HG03469 (cell line): ENCODE data around the gene FTCD.
"Not testable (repeated sequence)": the region's sequence is repeated elsewhere in the genome, so short reads cannot be mapped to it uniquely, and the experiment has no call there.

Source experiments
- ATAC-seq: cut with Tn5 transposase; IDR thresholded peaks from one replicate; pipeline ENCODE4 v1.9.1; 2021; ENCODE audit warnings: mild to moderate bottlenecking, moderate library complexity, moderate number of reproducible peaks; ENCODE audit not compliant: unreplicated experiment

Gene FTCD

DNA sequence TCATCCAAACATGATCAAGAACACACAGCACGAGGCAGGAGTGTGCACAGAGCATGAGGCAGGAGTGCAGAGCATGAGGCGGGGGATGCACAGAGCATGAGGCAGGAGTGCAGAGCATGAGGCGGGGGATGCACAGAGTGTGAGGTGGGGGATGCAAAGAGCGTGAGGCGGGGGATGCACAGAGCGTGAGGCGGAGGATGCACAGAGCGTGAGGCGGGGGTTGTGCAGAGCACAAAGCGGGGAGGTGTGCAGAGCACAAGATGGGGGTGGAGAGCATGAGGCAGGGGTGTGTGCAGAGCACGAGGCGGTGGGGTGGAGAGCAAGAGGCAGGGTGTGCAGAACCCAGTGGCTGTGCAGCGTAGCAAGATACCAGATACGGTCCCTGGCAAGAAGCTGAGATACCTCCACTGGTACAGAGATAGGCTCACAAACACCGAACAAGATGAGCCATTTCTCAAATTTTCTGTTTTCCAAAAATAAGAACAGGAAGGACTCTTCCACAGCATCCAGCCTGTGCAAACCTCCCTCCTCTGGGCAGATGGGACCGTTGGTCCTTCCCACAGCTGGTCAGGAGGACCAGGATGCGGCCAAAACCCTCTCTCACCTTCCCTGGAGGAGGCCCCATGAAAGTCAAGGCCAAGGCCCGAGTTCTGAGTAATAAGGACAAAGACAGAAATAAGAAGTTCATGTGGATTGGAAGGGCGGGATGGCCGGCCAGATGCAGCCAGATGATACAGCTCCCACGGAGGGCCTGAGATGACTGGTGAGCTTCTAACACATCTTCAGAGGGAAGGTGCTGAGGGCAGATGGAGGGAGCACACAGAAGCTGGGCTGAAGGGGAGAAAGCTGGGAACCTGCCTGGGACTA is 16.9 kb upstream of the FTCD start:
- ATAC-seq = no peak

DNA sequence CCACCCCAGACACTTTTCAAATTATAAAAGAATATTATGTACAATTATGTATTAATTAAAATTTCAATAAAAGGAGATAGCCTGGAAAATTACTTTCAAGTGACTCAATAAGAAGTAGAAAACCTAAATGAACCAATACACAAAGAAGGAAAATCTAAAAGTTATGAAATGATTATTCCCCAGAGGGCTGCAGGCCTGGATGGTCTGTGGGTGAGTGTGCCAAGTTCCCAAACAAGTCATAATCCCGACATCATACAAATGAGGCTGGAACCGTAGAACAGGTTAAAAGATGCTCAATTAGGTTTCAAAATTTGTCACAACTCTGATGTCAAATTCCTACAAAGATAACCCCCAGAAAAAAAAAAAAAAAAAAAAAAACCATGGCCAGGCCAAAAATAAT is 16.2 kb upstream of the FTCD start:
- ATAC-seq = no peak

DNA sequence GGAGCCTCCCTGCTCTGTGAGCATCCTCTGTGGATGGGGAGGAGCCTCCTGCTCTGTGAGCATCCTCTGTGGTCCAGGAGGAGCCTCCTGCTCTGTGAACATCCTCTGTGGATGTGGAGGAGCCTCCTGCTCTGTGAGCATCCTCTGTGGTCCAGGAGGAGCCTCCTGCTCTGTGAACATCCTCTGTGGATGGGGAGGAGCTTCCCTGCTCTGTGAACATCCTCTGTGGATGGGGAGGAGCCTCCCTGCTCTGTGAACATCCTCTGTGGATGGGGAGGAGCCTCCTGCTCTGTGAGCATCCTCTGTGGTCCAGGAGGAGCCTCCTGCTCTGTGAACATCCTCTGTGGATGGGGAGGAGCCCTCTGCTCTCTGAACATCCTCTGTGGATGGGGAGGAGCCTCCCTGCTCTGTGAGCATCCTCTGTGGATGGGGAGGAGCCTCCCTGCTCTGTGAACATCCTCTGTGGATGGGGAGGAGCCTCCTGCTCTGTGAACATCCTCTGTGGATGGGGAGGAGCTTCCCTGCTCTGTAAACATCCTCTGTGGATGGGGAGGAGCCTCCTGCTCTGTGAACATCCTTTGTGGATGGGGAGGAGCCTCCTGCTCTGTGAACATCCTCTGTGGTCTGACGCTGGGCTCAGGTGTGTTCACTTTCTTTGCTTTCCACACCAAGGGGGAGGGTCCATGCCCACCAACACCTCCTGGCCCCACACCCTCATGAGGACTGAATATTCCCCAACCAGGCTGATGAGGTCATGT is 15.2 kb upstream of the FTCD start:
- not testable (repeated sequence) for ATAC-seq

DNA sequence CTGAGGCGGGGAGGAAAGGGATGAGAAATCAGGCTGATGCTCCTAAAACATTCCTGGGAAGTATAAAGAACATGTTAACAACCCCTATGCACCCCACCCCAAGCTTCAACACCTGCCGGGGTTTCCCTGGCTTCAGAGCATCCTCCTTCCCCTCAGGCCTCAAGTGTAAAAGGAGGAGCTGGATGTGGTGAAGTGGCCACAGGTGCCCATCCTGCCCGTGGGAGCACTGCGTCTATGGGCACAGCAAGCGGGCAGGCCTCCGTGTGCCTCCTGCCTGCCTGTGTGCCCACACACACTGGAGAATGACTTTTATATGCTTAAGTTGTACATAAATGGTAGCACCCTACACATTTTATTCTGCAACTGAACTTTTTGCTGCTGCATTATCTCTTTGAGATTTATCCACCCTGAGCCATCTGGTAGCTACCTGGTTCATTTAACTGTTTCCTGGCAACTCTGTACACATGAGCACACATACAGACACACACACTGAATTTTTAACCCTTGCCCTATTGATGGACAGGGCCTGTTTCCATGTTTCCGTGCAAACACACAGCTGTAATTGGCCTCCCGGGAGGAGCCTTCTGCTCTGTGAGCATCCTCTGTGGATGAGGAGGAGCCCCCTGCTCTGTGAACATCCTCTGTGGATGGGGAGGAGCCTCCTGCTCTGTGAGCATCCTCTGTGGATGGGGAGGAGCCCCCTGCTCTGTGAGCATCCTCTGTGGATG is 13.4 kb upstream of the FTCD start:
- no peak for ATAC-seq

DNA sequence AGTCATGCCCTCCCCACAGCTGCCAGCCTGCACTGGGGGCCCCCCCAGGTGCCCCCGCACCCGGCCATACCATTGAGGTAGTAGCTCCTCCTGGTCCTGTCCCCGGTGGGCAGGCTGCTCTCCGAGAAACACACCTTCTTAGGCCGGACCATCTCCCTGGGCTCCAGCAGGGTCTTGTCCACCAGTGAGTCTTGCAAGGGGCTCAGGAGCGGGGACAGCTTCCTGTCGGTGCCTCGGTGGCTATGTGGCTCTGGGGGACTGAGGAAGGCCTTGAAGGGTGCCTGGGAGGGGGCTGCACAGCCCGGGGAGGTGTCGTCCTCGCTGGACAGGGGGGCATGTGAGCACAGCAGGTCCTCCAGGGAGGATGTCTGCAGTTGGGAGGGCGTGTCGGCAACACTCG is 12.9 kb upstream of the FTCD start:
- ATAC-seq = no peak

DNA sequence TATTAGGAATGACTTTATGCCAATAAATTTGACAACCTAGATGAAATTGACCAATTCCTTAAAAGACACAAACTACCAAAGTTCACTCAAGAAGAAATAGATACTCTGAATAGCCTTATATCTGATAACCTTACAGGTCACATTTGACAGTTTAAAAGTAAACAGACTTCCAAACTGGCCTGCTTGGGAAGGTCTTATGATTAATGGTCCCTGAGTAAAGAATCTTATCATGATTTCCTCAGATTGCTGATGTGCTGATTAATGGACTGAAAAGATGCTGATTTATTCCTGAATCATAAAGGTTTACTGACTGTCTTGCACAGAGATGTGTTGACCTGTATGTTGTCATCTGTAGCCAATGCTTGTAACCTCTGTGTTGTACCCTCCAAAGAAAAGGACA is 9.7 kb upstream of the FTCD start:
- no peak for ATAC-seq

DNA sequence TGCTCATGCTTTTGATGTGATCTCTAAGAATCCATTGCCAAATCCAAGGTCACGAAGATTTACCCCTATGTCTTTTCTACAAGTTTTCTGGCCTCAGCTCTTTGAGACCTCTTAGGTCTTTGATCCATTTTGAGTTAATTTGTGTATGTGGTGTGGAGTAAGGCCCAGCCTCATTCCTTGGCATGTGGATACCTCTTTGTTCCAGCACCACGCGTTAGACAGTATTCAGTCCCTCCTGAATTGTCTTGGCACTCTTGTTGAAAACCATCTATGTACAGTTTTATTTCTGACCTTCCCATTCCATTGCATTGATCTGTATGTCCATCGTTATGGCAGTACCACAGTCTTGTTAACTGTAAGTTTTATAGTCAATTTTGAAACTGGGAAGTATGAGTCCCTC is 8.0 kb upstream of the FTCD start:
- no peak for ATAC-seq

DNA sequence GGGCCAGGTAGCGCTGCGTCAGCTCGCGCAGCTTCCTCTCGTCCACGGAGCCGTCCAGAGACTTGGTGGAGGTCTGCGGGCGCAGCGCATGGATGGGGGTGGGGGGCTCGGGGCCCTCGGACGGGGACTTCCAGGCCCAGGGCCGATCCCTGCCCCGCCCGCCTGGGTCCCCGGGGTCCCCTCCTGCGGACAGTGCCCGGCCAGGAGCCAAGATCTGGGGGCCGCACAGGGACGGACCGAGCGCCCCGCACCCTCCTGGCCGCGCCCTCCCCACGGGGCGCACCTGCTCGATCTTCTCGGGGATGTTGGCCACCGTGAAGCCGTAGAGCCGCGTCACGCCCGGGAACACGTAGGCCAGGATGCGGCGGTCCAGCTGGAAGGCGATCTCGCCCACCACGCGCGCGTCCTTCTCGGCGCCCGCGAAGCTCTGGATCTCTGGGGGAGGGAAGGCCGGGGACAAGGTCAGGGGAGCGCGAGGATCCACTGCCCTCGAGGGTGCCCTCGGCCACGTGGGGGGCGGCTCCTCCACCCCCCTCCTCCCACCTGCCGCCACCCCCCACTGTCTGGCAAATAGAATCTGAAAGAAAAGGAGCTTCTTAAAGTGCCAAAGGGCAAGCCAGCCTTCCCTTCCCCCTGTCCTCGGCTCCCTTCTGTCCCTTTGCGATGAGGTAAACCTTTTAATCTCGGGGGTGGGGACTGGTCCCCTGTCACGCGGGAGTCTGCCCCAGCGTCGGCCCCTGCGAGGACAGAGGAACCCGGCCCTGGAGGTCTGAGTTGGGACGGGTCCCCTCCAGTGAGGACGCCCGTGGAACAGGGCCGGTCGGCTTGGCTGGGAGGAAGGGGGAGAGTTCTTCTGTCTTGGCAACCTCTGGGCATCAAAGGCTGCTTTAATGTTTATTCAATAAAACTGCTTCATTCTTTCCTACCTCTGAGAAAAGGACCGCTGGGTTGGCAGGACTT is 6.5 kb upstream of the FTCD start:
- ATAC-seq = no peak

DNA sequence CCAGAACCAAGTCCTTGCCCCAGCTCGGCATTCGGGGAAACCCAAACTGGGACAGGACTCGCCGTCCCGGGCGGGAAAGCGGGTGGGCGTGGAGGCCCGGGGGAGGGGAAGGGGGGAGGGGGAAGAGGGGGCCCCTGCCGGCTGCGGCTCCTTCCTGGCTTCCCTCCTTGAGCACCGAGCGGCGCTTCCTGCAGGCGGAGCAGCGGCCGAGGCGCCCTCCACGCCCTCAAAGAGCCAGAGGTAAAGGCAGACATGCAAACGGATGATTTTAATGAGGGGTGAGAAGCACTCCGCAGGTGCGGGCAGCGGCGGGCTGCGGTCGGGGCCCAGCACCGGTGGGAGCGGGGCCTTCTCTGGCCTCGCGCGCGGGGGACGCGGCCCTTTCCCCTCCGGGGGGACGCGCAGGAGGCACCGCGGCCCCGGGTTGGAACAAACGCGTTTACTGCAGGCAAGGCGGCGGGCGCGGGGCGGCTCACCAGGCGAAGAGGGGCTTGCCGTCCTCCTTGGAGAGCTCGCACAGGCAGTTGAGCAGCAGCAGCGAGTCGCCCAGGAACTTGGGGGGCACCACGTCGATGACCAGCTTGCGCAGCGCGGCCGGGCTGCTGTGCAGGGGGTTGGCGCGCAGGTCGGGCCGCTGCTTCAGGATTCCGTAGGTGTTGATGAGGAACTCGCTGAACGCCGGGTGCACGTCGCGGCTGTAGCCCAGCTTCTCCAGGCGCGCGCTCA is 5.7 kb upstream of the FTCD start:
- ATAC-seq = no peak

DNA sequence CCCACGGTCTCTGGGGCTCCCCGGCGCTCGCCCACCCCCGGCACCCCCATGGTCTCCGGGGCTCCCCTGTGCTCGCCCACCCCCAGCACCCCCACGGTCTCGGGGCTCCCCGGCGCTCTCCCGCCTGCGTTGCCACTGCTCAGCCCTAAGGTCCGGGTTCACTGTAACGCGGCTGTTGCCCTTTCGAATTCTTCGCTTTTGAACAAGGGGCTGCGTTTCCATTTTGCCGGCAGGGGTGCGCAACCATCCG is 5.2 kb upstream of the FTCD start:
- no peak for ATAC-seq

DNA sequence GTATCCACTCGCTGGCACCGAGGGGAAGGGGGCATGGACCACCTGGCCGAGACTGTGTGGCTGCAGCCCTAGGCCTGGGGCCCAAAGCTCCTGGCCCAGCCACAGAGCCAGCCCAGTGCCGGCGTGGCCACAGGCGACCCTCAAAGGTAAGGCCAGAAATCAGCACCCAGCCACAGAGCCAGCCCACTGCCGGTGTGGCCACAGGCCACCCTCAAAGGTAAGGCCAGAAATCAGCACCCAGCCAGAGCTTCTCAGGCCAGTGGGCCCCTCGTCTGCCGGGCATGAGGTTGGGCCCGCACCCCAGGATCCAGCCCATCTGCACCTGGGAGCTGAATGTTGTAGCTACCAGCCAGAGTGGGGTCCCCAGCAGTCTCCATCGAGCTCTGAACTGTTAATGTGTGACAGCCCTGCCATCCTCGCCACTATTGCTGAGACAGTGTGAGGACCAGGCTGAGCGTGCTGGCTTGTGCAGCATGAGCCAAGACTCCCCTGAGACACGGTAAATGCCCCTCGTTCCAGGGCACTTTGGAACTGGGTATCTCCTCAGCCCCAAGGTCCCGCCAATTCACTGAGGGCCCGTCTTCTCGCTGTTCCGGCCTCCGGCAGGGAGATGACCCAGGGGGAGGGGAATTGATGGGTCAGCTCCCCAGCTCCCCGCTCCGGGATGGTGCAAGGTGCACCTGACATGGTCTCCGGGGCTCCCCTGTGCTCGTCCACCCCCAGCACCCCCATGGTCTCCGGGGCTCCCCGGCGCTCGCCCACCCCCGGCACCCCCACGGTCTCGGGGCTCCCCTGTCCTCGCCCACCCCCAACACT is 4.7 kb upstream of the FTCD start:
- no peak for ATAC-seq

DNA sequence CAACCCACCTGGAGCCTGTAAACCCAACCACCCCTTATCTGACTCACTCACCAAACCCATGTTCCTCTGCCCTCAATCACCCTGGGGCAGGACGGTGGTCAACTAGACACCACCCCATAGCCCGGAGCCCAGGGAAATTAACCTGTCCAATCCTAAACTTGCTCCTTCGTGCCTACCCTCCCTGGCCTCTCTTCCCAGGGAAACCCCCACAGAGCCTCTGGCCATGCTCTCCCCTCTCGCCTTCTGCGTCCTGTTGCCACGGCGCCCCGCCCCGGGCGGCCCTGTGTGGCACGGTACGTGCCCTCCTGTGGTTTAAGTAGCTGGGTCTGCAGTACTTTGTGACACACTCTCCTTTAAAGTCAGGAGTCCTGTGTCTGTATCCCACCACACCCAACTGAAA is 4.0 kb upstream of the FTCD start:
- ATAC-seq = no peak

DNA sequence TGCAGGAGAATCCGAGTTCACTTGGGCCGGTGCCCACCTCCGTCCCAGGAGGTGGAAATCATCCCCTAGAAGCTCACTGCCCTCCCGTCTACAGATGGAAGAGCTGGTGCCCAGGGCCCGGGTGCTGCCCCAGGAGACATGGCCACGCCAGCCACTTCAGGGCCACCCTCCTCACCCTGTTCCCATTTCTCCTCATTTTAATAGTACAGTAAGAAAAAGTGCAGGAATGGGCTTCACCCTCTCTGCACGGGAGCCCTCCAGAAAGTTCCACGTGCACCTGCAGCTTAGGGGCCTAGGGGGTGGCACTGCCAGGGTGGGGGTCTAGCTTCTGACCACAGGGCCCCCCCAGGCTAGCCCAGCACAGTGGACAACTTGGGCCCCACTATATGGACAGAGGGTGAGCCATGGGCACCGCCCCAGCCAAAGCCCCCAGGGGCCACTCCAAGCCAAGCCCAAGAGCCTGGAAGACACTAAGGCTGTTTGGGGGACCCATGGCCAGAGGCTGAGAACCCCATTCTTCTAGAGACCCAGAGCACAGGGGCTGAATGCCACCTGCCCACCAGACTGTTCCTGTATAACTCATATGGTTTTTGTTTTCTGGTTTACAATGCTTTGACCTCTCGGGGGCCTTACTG is 3.4 kb upstream of the FTCD start:
- ATAC-seq = no peak

DNA sequence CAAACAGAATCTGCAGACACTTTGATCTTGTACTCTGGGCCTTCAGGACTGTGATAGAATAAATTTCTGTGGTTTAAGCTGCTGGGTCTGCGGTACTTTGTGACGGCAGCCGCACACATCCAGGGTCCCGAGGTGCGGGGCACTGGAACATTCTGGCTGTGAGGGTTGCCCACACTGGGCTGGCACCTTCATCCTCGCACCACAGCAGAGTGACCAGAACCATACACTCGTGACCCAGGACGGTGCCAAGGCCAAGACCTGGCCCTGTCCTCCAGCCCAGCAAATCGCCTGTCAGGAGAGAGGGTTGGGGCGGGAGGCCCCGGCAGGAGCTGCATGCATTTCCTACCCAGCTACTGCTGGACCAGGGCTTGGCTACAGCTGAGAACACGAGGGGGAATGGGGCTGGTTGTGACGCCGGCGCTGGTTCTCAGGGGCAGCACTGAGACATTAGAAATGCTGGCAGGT is 2.6 kb upstream of the FTCD start:
- no peak for ATAC-seq

DNA sequence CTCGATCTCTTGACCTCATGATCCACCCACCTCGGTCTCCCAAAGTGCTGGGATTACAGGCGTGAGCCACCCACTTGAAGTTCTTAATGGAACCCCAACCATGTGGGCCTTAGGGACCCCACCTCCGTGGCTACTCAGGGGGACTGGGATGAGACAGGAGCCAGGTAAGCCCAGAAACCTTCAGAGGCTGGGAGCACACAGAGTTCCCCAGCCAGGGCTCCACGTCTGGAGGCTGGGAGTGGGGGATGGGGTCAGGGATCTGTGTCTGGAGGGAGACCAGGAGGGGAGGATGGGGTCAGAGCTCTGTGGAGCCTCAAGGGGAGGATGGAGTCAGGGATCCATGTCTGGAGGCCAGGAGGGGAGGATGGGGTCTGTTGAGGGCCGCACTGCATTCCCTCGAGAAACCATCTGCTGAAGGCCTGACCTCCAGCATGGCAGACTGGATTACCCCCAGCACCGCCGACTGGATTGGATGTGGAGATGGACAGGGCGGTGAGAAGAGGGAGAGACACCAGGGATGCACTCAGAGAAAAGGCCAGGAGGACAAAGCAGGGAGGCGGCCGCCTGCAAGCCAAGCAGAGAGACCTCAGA is 2.1 kb upstream of the FTCD start:
- no peak for ATAC-seq

DNA sequence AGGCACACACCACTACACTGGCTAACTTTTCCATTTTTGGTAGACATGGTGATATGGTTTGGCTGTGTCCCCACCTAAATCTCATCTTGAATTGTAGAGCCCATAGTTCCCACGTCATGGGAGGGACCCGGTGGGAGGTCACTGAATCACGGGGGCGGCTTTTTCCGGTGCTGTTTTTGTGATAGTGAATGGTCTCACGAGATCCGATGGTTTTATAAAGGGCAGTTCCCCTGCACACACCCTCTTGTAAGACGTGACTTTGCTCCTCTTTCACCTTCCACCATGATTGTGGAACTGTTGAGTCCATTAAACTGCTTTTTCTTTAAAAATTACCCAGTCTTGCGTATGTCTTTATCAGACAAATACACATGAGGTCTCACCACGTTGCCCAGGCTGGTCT is 1.3 kb upstream of the FTCD start:
- no peak for ATAC-seq

DNA sequence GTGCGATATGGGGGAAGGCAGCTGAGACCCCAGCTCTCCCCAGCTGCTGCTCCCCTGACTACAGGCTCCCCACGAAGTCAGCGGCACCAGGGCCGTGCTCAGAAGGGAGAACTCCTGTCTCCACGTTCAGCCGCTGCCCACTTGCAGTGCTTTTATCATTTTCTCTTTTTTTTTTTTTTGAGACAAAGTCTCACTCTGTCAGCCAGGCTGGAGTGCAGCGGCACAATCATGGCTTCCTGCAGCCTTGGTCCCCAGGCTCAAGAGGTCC is 933 bp upstream of the FTCD start:
- ATAC-seq = no peak

DNA sequence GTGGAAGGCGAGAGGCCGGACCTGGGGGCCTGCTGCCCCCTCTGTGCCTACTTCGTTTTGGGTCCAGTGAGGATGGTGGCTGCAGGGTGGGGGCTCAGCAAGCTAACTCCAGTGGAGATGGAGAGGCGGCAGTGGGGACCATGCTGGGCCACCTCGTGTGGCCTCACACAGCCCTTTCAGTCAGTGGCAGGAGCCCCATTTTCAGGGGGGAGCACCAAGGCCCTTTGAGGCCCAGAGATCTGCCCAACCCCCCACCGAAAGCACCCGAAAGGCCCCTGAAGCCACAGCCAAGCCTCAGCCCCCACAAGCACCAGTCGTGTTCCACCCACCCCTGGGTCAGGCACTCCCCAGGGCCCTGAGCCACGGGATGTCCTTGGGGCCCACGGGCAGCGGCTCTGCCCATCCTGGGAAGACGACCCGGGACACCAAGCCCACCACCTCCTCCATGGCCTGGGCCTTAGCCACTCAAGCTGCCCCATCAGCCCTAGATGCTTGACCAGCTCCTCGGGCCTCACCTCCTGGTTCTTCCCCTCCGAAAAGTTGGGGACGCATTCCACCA is 345 bp downstream of the FTCD start:
- no peak for ATAC-seq
